DMS 273 (cell line): ENCODE data around the gene UBE2O.
"Not testable (repeated sequence)": the region's sequence is repeated elsewhere in the genome, so short reads cannot be mapped to it uniquely, and the experiment has no call there.

Experiments
- DNase-seq: peaks from one replicate; lab custom pipeline; 2025; ENCODE audit not compliant: unreplicated experiment; lab: John Stamatoyannopoulos, UW

UBE2O gene

GRCh38 chr17:76379646-76380376 lies 73.1 kb downstream of the UBE2O start:
- no peak for DNase-seq

- DNase-seq = no peak
Measured at GRCh38 chr17:76379275-76379641, 73.7 kb downstream of the UBE2O start.

GRCh38 chr17:76378548-76379274 lies 74.2 kb downstream of the UBE2O start:
- DNase-seq = peak; percentile 86

- no peak for DNase-seq
Measured at GRCh38 chr17:76376318-76377133, 76.4 kb downstream of the UBE2O start.

GRCh38 chr17:76371656-76372628 lies 81.0 kb downstream of the UBE2O start:
- no peak for DNase-seq

- peak; percentile 29 for DNase-seq
Measured at GRCh38 chr17:76370261-76370993, 82.5 kb downstream of the UBE2O start.

- DNase-seq = no peak
Measured at GRCh38 chr17:76369804-76370203, 83.1 kb downstream of the UBE2O start.

GRCh38 chr17:76369379-76369778 lies 83.6 kb downstream of the UBE2O start:
- DNase-seq = no peak

- no peak for DNase-seq
Measured at GRCh38 chr17:76368545-76368944, 84.4 kb downstream of the UBE2O start.

GRCh38 chr17:76367642-76368041 lies 85.3 kb downstream of the UBE2O start:
- DNase-seq = no peak

- no peak for DNase-seq
Measured at GRCh38 chr17:76366247-76366646, 86.7 kb downstream of the UBE2O start.

GRCh38 chr17:76365256-76365903 lies 87.6 kb downstream of the UBE2O start:
- no peak for DNase-seq

- no peak for DNase-seq
Measured at GRCh38 chr17:76363107-76363842, 89.7 kb downstream of the UBE2O start.

GRCh38 chr17:76360461-76360860 lies 92.5 kb downstream of the UBE2O start:
- DNase-seq = no peak

- DNase-seq = not testable (repeated sequence)
Measured at GRCh38 chr17:76359776-76360175, 93.2 kb downstream of the UBE2O start.

GRCh38 chr17:76359375-76359774 lies 93.6 kb downstream of the UBE2O start:
- DNase-seq = no peak

- DNase-seq = no peak
Measured at GRCh38 chr17:76357597-76358158, 95.3 kb downstream of the UBE2O start.

- DNase-seq = no peak
Measured at GRCh38 chr17:76356803-76357456, 96.0 kb downstream of the UBE2O start.
